Spinal cord (tissue), 10 donors: Measurements from ENCODE around the gene MYO5B. TPM values are rescaled to one million over a fixed set of nuclear protein-coding genes. Genes with fewer than 3 reads are reported as not detected.
A peak's percentile ranks its signal among the peaks of the same experiment; 100 is the strongest.

Experiments used
- DNase-seq, 6 donors: peaks; one replicate each; pipeline versions ENCODE4 v3.0.0 to v3.0.0-alpha.2; 2013 to 2015; ENCODE audit warnings: low spot score in 6 of 6, low read depth in 4 of 6
- H3K27ac ChIP-seq: one replicate; pipeline ENCODE4 v1.5.1; 2013; ENCODE audit warnings: low read depth, low read length, control low read depth
- H3K27me3 ChIP-seq: one replicate; pipeline ENCODE4 v1.6.1; 2013; ENCODE audit warnings: low read length; ENCODE audit not compliant: control insufficient read depth, insufficient read depth
- H3K36me3 ChIP-seq: one replicate; pipeline ENCODE4 v1.6.1; 2013; ENCODE audit warnings: low read length; ENCODE audit not compliant: control insufficient read depth, insufficient read depth
- H3K4me1 ChIP-seq: one replicate; pipeline ENCODE4 v1.6.1; 2013; ENCODE audit warnings: low read length; ENCODE audit not compliant: control insufficient read depth, insufficient read depth
- H3K4me3 ChIP-seq: one replicate; pipeline ENCODE4 v1.5.1; 2013; ENCODE audit warnings: low read depth, low read length, control low read depth
- H3K9me3 ChIP-seq: one replicate; pipeline ENCODE4 v1.6.1; 2013; ENCODE audit warnings: low read length; ENCODE audit not compliant: control insufficient read depth, insufficient read depth
- WGBS: methylation state at CpG from one replicate; pipeline ENCODE4 v1.1.5; 2013; ENCODE audit warnings: missing lambda C conversion rate; ENCODE audit not compliant: insufficient coverage; 5-methylcytosine and 5-hydroxymethylcytosine counted together
- polyA plus RNA-seq, 2 donors: library from polyadenylated mRNA; unstranded; fragments of 120-200 nt; gene quantifications; one replicate each; pipeline ENCODE4 v1.2.1, GENCODE V29; 2013; ENCODE audit not compliant: insufficient read length in 2 of 2
- total RNA-seq, 2 donors: library from RNA; depleted of rRNA in 1 of 2; stranded (reverse); fragments of 120-200 nt in 1 of 2; fragments of >200 nt in 1 of 2; gene quantifications; one replicate each; pipeline versions ENCODE4 v1.2.3 to v1.2.4, GENCODE V29; 2013 to 2014
- donor health status: healthy.

The MYO5B gene
- total and polyA plus RNA-seq, 4 donors: 2.6 to 8.0 (median 4.5) TPM

DNA sequence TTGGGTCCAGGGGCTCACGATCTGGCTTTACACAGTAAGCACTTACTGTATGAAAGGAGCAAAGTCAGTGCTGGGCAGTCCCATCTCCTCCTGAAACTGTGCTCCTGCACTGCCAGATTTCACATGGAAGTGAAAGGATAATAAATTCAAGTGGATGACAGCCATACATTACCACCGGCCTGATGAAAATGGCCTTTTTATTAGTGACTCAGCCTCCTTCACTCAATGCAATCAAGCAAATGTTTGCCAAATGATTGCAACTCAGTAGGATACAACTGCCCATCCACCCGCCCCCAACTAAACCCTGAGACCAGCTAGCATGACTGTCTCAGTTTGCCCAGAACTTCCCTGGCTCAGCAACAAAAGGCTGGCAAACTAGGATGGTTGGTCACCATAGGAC, 77.1 kb downstream of the MYO5B start:
- Histone ChIP-seq H3K27me3 (no peaks in the 10 kb centered on the region), H3K4me1 (no peaks in the 10 kb centered on the region), H3K36me3 (no peaks in the 10 kb centered on the region), H3K9me3 (no peaks in the 10 kb centered on the region), H3K4me3 (no peak overlapping the region), H3K27ac (no peak overlapping the region)
- peak in 1 of 6 donors; percentile 34 for DNase-seq
- WGBS: 45% methylated on average over 2 of the region's 3 CpGs

DNA sequence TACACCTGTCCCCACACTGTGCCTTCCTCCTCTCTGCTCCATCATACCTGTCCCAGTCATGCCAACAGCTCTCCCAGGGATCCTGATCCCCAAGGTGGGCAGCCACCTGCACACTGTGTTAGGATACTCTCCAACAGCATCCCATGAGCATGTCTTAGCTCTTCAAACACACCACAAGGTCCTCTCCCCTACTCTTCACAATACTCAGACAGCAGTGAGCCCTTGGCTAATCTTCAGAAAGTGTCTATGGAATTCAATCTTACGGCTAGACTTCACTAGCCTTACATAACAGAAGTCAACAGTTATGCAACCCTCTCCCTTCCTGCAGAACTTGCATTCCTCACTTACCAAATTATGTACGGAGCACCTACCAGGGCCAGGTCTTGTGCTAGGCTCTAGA, 79.9 kb downstream of the MYO5B start:
- no peaks in the 10 kb centered on the region for H3K9me3 ChIP-seq
- no peak overlapping the region for H3K27ac ChIP-seq
- no peak overlapping the region for H3K4me3 ChIP-seq
- no peaks in the 10 kb centered on the region for H3K36me3 ChIP-seq
- H3K27me3 ChIP-seq: no peaks in the 10 kb centered on the region
- H3K4me1 ChIP-seq: no peaks in the 10 kb centered on the region
- DNase-seq: no peak
- WGBS: 83% methylated on average over 2 of the region's 2 CpGs

DNA sequence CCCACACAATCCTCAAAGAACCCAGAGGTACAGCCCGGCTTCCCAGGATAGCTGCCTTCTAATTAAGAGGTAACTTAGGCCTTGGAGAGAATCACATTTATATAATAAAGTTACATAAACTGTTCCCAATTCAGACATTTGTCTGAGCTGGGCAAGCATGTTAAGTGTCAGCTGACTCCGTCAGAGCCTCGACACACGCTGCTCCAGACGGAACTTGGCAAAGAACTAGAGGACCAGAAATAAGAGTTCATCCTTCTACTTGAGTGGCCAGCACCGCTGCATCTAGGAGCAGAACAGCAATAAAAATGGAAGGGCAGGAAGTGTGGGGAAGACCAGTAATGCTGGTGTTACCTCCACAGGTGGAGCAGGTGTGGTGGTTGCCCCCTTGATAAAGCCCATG, 80.5 kb downstream of the MYO5B start:
- Histone ChIP-seq H3K4me1 (no peaks in the 10 kb centered on the region), H3K4me3 (no peak overlapping the region), H3K36me3 (no peaks in the 10 kb centered on the region), H3K27ac (no peak overlapping the region), H3K27me3 (no peaks in the 10 kb centered on the region), H3K9me3 (no peaks in the 10 kb centered on the region)
- no peak for DNase-seq
- 92% methylated on average over 5 of the region's 6 CpGs for WGBS

- H3K27ac ChIP-seq: no peak overlapping the region
- 100% methylated on average over 1 of the region's 2 CpGs for WGBS
- H3K4me3 ChIP-seq: no peak overlapping the region
- no peaks in the 10 kb centered on the region for H3K9me3 ChIP-seq
- no peaks in the 10 kb centered on the region for H3K36me3 ChIP-seq
- H3K27me3 ChIP-seq: no peaks in the 10 kb centered on the region
- no peaks in the 10 kb centered on the region for H3K4me1 ChIP-seq
- no peak for DNase-seq
These were observed 81.2 kb downstream of the MYO5B start for GRCh38 chr18:50113726-50114125.

- no CpG with 5 or more reads among the region's 1 CpG for WGBS
- H3K4me1 ChIP-seq: no peaks in the 10 kb centered on the region
- no peak for DNase-seq
- H3K27ac ChIP-seq: no peak overlapping the region
- H3K36me3 ChIP-seq: no peaks in the 10 kb centered on the region
- H3K9me3 ChIP-seq: no peaks in the 10 kb centered on the region
- no peaks in the 10 kb centered on the region for H3K27me3 ChIP-seq
- no peak overlapping the region for H3K4me3 ChIP-seq
These were observed 83.5 kb downstream of the MYO5B start for GRCh38 chr18:50111398-50111797.

DNA sequence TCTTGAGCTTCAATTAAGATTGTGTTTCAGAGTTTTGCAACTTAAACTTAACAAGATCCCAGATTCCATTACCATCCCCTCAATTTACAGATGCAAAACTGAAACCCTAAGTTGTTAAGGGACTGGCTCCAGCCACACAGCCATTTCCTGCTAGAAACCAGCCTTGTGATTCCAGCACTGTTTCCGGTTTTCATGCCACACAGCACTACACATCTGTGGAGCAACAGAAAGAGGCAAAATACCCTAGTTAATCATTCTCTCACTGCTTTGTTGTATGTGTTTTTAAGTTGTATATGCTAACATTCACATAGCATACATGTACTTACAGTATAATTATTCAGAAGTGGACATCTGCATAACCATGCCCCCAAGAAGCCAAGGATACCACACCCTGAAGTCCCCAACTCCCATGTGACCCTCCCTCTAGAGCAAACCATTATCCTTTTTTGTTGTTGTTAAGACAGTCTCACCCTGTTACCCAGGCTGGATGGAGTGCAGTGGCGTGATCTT, 87.4 kb downstream of the MYO5B start:
- no peak for DNase-seq
- Histone ChIP-seq H3K4me1 (no peaks in the 10 kb centered on the region), H3K36me3 (no peaks in the 10 kb centered on the region), H3K27me3 (no peaks in the 10 kb centered on the region), H3K4me3 (no peak overlapping the region), H3K27ac (no peak overlapping the region), H3K9me3 (no peaks in the 10 kb centered on the region)
- WGBS: 100% methylated on average over 1 of the region's 2 CpGs

- no peaks in the 10 kb centered on the region for H3K9me3 ChIP-seq
- no CpG with 5 or more reads among the region's 1 CpG for WGBS
- no peaks in the 10 kb centered on the region for H3K4me1 ChIP-seq
- DNase-seq: no peak
- no peak overlapping the region for H3K4me3 ChIP-seq
- no peaks in the 10 kb centered on the region for H3K36me3 ChIP-seq
- H3K27me3 ChIP-seq: no peaks in the 10 kb centered on the region
- H3K27ac ChIP-seq: no peak overlapping the region
These were observed 89.9 kb downstream of the MYO5B start for GRCh38 chr18:50105027-50105426.

DNA sequence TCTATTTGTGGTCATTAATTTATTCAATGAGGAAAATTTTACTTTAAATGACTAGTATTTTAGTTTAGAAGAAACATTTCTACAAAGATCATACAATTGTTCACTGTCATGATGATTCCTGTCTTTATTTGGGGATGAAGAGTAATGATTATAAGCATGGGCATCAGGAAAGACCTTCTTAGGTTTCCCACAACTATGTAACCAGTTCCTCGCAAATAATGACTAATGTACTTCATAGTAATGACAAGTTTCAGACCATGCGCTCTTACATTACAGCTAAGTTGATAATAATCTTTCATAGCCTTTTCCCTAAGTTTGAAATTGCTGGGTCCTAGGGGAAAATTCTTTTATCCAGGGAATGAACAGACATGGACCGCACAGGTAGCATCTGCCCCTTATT, 90.5 kb downstream of the MYO5B start:
- Histone ChIP-seq H3K4me3 (no peak overlapping the region), H3K9me3 (no peaks in the 10 kb centered on the region), H3K27ac (no peak overlapping the region), H3K4me1 (no peaks in the 10 kb centered on the region), H3K36me3 (no peaks in the 10 kb centered on the region), H3K27me3 (no peaks in the 10 kb centered on the region)
- DNase-seq: no peak
- no CpG with 5 or more reads among the region's 3 CpGs for WGBS

- no peaks in the 10 kb centered on the region for H3K36me3 ChIP-seq
- DNase-seq: peak in 2 of 6 donors; percentile 30 to 51
- H3K4me1 ChIP-seq: no peaks in the 10 kb centered on the region
- H3K4me3 ChIP-seq: no peak overlapping the region
- no peaks in the 10 kb centered on the region for H3K27me3 ChIP-seq
- 100% methylated on average over 2 of the region's 4 CpGs for WGBS
- H3K9me3 ChIP-seq: no peaks in the 10 kb centered on the region
- H3K27ac ChIP-seq: no peak overlapping the region
These were observed 95.1 kb downstream of the MYO5B start for GRCh38 chr18:50099725-50100407.

- H3K27me3 ChIP-seq: no peaks in the 10 kb centered on the region
- no peak overlapping the region for H3K4me3 ChIP-seq
- no peaks in the 10 kb centered on the region for H3K9me3 ChIP-seq
- no peak overlapping the region for H3K27ac ChIP-seq
- no peak for DNase-seq
- H3K36me3 ChIP-seq: no peaks in the 10 kb centered on the region
- 81% methylated on average over 2 of the region's 2 CpGs for WGBS
- no peaks in the 10 kb centered on the region for H3K4me1 ChIP-seq
These were observed 97.2 kb downstream of the MYO5B start for GRCh38 chr18:50097702-50098101.
